Activated T-cell treated with anti-CD3 and anti-CD28 coated beads, Interleukin-2, amount 50 U/mL, for 24 hours (primary cell): Measurements from ENCODE around the gene AIM2.
A peak's percentile ranks its signal among the peaks of the same experiment; 100 is the strongest.

Experiments used
- DNase-seq: peaks from one replicate; pipeline ENCODE4 v3.0.0-alpha.2; 2020
- H3K27ac Mint-ChIP-seq: 2 replicates; pipeline ENCODE4 v1.8.0; 2020; ENCODE audit warnings: mild to moderate bottlenecking, mixed read lengths
- H3K27me3 Mint-ChIP-seq: 2 replicates; pipeline ENCODE4 v1.8.0; 2020; ENCODE audit warnings: mixed read lengths
- H3K36me3 Mint-ChIP-seq: 2 replicates; pipeline ENCODE4 v1.8.0; 2020; ENCODE audit warnings: low read depth, mixed read lengths
- H3K4me1 Mint-ChIP-seq: 2 replicates; pipeline ENCODE4 v1.8.0; 2020; ENCODE audit warnings: low read depth, mixed read lengths
- H3K4me3 Mint-ChIP-seq: 2 replicates; pipeline ENCODE4 v1.8.0; 2020; ENCODE audit warnings: mild to moderate bottlenecking, moderate library complexity, mixed read lengths
- H3K9me3 Mint-ChIP-seq: 2 replicates; pipeline ENCODE4 v1.8.0; 2020; ENCODE audit warnings: mixed read lengths

The AIM2 gene

DNA sequence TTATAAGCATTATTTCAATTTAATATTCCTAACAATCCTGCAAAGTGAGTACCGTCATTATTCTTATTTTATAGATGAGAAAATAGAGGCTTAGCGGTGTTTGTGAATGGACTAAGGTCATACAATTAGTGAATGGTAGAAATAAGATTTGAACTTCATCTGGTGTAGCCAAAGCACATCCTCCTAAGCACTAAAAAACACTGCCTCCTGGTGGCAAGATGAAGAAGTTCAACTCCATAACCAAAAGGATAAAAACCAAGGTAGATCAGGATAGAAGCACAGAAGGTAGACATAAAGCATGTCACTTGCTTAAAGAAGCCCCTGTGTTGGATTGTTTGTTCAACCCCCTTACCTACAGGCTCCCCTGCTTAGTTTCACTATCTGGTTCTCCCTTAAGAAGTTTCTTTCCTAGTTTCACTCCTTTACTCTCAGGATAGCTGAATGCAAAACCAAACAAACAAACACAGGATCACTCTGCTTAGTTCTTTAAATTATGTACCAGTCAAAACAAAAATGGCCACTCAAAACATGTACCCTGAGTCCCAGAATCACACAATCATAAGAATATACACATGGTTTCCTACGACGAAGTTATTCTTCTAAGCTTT lies 12.7 kb upstream of the AIM2 start:
- DNase-seq = no peak
- Mint-ChIP-seq H3K9me3 (no peaks in the 10 kb centered on the region), H3K36me3 (no peaks in the 10 kb centered on the region), H3K4me1 (peaks cover 52% of the 10 kb centered on the region), H3K27me3 (no peaks in the 10 kb centered on the region), H3K4me3 (peak overlapping the region; percentile 30), H3K27ac (peak overlapping the region; percentile 96)

GRCh38 chr1:159088546-159089183 lies 12.1 kb upstream of the AIM2 start:
- H3K27me3 Mint-ChIP-seq = no peaks in the 10 kb centered on the region
- DNase-seq = no peak
- H3K4me3 Mint-ChIP-seq = peak overlapping the region; percentile 35
- H3K4me1 Mint-ChIP-seq = peaks cover 52% of the 10 kb centered on the region
- no peaks in the 10 kb centered on the region for H3K9me3 Mint-ChIP-seq
- H3K27ac Mint-ChIP-seq = peak overlapping the region; percentile 96
- no peaks in the 10 kb centered on the region for H3K36me3 Mint-ChIP-seq

DNA sequence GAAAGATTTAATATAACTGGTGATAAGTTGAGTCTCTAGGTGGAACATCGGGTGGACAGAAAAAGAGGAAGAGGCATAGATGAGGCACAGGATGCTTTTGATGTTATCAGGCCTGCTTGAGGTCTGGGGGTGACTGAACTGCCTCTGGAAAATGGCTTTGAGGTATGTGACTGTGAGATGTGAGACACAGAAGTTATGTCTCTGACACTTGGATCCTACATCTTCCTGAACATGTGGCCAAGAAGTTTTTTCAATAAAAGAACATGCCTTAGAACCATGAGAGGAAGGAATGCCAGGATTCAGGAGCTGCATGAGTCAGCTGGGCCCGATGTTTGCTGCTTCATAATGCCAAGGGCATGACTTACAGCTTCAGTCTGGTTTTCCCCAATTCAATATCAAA lies 11.5 kb upstream of the AIM2 start:
- no peak for DNase-seq
- H3K4me3 Mint-ChIP-seq = peak overlapping the region; percentile 35
- H3K27me3 Mint-ChIP-seq = no peaks in the 10 kb centered on the region
- H3K9me3 Mint-ChIP-seq = no peaks in the 10 kb centered on the region
- H3K4me1 Mint-ChIP-seq = peaks cover 52% of the 10 kb centered on the region
- H3K27ac Mint-ChIP-seq = peak overlapping the region; percentile 96
- no peaks in the 10 kb centered on the region for H3K36me3 Mint-ChIP-seq

DNA sequence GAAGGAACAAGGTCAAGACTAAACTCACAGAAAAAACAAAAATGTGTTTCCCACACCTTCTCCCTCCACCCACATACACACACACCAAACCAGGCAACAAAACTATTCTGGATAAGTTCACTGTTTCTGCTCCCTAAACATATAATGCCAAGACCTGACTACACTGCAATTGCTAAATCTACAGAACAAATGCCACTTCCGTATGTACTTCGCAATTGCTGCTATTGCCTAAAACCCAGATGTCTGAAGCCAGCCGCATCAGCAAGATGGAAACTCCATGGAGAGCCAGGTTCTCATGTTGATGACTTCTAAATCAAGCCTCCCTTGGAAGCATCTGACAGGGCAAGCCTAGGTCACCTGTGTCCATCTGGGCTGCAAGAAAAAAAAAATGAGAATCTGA lies 8.3 kb upstream of the AIM2 start:
- Mint-ChIP-seq H3K36me3 (no peaks in the 10 kb centered on the region), H3K9me3 (no peaks in the 10 kb centered on the region), H3K27me3 (no peaks in the 10 kb centered on the region), H3K27ac (no peak overlapping the region), H3K4me3 (no peak overlapping the region), H3K4me1 (peaks cover 33% of the 10 kb centered on the region)
- no peak for DNase-seq

DNA sequence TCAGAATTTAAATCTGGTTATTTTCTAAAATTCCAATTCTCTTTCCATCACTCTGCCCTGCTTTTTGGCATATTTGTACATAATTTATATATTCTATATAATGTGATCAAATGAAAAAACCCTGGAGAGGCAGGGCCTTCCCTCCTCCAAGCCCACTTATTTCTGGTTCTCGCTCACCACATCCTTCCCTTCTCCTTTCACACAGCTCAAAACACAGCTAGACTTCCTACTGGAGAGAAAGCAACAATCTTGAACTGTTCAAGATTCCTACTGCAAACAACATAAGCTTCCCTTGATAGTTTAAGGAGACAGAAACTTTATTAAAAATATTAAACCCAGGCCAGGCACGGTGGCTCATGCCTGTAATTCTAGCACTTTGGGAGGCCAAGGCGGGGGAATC lies 7.6 kb upstream of the AIM2 start:
- Mint-ChIP-seq H3K4me1 (peaks cover 32% of the 10 kb centered on the region), H3K27me3 (no peaks in the 10 kb centered on the region), H3K36me3 (no peaks in the 10 kb centered on the region), H3K9me3 (no peaks in the 10 kb centered on the region), H3K27ac (no peak overlapping the region), H3K4me3 (no peak overlapping the region)
- no peak for DNase-seq

DNA sequence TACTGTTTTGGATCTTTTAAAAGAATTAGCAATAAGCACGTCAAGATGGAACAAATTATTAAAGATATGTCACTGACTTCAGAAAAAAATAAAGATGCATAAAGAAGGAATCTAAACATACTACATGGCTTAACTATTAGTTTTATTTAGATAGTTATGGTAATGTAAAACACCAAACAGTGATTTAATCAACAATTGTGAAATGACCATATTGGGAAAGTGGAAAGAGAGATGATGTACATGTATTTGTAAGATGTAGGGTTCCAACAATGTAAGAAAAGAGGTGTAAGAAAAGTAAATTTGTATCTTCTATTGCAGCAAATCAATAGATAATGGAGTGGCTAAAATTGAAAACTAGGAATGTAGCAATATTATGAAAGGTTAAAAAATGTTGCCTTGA lies 6.4 kb upstream of the AIM2 start:
- Mint-ChIP-seq H3K4me1 (peaks cover 27% of the 10 kb centered on the region), H3K4me3 (no peak overlapping the region), H3K9me3 (no peaks in the 10 kb centered on the region), H3K36me3 (no peaks in the 10 kb centered on the region), H3K27ac (no peak overlapping the region), H3K27me3 (no peaks in the 10 kb centered on the region)
- DNase-seq = no peak

- H3K4me3 Mint-ChIP-seq = no peak overlapping the region
Observed at GRCh38 chr1:159081626-159082025, 5.1 kb upstream of the AIM2 start.

DNA sequence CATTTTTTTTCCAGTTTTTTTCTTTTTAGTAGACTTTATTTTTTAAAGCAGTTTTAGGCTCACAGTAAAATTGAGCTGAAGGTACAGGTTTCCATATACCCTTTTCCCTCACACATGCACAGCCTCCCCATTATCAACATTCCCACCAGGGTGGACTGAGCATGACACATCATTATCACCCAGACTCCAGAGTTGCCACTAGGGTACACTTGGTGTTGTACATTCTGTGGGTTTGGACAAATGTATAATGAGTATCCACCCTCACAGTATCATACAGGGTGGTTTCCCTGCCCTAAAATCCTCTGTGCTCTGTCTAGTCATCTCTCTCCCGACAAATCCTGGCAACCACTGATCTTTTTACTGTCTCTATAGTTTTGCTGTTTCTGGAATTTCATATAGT lies 3.0 kb upstream of the AIM2 start:
- Mint-ChIP-seq H3K27me3 (no peaks in the 10 kb centered on the region), H3K36me3 (peaks cover 12% of the 10 kb centered on the region), H3K9me3 (no peaks in the 10 kb centered on the region), H3K4me1 (peaks cover 43% of the 10 kb centered on the region), H3K27ac (no peak overlapping the region), H3K4me3 (no peak overlapping the region)
- DNase-seq = no peak

More at GRCh38 chr1:159081626-159082025, 5.1 kb upstream of the AIM2 start:
- H3K27ac Mint-ChIP-seq = no peak overlapping the region
- peaks cover 33% of the 10 kb centered on the region for H3K4me1 Mint-ChIP-seq
- no peaks in the 10 kb centered on the region for H3K36me3 Mint-ChIP-seq
- no peak for DNase-seq
- H3K27me3 Mint-ChIP-seq = no peaks in the 10 kb centered on the region
- H3K9me3 Mint-ChIP-seq = no peaks in the 10 kb centered on the region

DNA sequence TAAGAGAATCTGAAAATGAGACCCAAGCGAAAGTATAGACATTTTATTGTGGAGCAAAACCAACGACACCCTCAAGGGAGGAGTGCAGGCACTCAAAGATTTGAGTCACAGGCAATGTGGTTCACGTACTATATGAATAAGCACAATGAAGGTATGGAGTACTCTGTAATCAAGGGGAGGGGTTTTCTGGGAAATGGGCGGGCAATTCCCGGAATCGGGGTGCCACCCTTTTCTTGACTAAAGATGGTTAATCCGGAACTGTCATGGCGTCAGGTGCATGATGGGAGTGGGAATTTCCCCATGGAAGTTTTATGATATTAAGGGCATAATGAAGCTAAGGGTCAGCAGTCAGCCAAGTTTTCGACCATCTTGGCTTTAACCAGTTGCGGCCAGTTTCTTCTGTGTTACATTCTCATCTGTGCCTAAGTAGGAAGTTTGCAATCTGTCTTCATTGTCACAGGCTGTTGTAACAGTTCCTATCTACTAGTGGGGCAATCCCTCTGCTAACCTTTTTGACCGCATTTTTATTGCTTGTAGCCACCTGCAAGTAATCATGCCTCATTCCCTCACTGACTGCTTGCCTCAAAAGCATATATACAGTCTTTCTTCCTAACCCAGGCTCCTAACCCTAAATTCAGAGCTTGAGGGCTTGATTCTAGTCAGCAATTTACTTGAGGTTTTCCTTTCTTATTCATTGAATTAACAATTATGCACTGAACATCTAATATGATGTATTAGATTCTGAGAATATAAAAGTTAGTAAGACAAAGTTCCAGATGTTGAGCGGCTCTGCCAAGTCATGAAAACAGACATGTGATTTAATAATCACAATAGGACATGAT lies 775 bp upstream of the AIM2 start:
- H3K27me3 Mint-ChIP-seq = no peaks in the 10 kb centered on the region
- H3K9me3 Mint-ChIP-seq = no peaks in the 10 kb centered on the region
- DNase-seq = peak; percentile 97
- H3K36me3 Mint-ChIP-seq = peaks cover 28% of the 10 kb centered on the region
- peak overlapping the region; percentile 100 for H3K27ac Mint-ChIP-seq
- H3K4me1 Mint-ChIP-seq = peaks cover 54% of the 10 kb centered on the region
- H3K4me3 Mint-ChIP-seq = peak overlapping the region; percentile 87

- peaks cover 62% of the 10 kb centered on the region for H3K4me1 Mint-ChIP-seq
- peak overlapping the region; percentile 64 for H3K4me3 Mint-ChIP-seq
- DNase-seq = no peak
- H3K27ac Mint-ChIP-seq = peak overlapping the region; percentile 81
- H3K36me3 Mint-ChIP-seq = peaks cover 69% of the 10 kb centered on the region
- no peaks in the 10 kb centered on the region for H3K9me3 Mint-ChIP-seq
- H3K27me3 Mint-ChIP-seq = no peaks in the 10 kb centered on the region
Observed at GRCh38 chr1:159071970-159072582, 4.5 kb downstream of the AIM2 start.

- Mint-ChIP-seq H3K27me3 (no peaks in the 10 kb centered on the region), H3K4me3 (no peak overlapping the region), H3K36me3 (peaks cover 82% of the 10 kb centered on the region), H3K4me1 (peaks cover 54% of the 10 kb centered on the region), H3K9me3 (no peaks in the 10 kb centered on the region), H3K27ac (peak overlapping the region; percentile 55)
- no peak for DNase-seq
Observed at GRCh38 chr1:159068886-159069285, 7.7 kb downstream of the AIM2 start.

DNA sequence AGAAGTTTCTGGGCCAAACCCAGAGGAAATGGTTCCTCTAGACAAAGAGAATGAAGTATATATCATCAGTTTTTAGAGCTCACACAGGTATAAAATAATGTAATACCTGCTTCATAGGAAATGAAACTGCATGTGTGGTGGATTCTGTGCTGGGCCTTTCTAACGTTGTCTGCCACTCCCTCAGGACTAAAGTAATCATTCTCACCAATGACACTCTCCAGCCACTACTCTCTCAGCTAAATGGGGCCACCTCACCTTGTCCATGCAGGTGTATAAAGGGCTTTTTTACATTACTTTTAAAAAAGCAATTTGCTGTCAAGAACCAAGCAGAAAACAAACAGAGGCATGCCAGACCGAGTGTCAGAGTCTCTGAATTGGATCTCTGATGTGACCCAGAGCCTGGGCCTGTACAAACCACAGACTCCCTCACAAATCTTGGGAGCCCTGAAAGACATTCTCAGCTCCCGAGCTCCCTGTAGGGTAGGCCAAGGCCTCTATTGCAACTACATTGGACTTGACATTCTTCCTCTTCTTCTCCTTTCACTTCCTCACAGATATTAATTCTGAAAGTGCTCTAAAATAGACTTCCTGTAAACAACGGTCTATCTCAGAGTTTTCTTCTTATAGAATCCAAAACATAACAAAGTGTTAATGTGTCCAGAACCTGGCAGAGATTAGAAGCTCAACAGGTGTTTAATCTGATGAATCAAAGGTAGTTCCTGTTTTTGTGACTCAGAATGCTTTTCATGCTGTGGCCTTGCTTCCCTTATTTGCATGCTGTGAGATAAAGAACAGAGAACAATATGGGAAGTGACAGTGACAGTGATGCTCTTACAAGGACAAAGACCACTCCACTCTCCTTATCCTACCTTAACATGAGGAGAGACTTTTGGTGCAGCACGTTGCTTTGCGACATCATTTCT lies 8.6 kb downstream of the AIM2 start:
- Mint-ChIP-seq H3K9me3 (no peaks in the 10 kb centered on the region), H3K27me3 (no peaks in the 10 kb centered on the region), H3K4me1 (peaks cover 49% of the 10 kb centered on the region), H3K36me3 (peaks cover 84% of the 10 kb centered on the region), H3K4me3 (peak overlapping the region; percentile 19), H3K27ac (peak overlapping the region; percentile 87)
- no peak for DNase-seq

DNA sequence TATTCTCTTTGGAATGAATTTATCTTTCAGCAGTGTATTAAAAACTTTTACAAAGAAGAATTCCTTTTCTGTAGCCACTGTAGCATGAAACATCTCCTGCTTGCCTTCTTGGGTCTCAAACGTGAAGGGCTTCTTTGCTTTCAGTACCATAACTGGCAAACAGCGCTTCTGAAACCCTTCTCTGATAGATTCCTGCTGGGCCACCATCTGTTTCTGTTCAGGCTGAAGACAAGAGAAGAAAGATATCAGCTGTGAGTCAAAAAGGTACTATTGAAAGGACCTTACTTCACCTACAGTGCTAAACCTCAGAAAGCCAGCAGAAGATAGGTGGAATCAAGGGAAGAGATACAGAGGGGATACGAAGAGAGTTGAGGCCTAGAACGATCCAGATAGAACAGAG lies 10.5 kb downstream of the AIM2 start:
- Mint-ChIP-seq H3K27ac (no peak overlapping the region), H3K27me3 (no peaks in the 10 kb centered on the region), H3K4me3 (no peak overlapping the region), H3K36me3 (peaks cover 84% of the 10 kb centered on the region), H3K9me3 (no peaks in the 10 kb centered on the region), H3K4me1 (peaks cover 38% of the 10 kb centered on the region)
- no peak for DNase-seq

- no peaks in the 10 kb centered on the region for H3K9me3 Mint-ChIP-seq
- no peak overlapping the region for H3K4me3 Mint-ChIP-seq
- no peaks in the 10 kb centered on the region for H3K27me3 Mint-ChIP-seq
- no peak overlapping the region for H3K27ac Mint-ChIP-seq
- DNase-seq = no peak
- peaks cover 37% of the 10 kb centered on the region for H3K4me1 Mint-ChIP-seq
- peaks cover 85% of the 10 kb centered on the region for H3K36me3 Mint-ChIP-seq
Observed at GRCh38 chr1:159065106-159065505, 11.5 kb downstream of the AIM2 start.
